Measurements from ENCODE around the gene GRK5.

GRK5 gene

GRCh38 chr10:119444866-119445265 lies 237.5 kb downstream of the GRK5 start:
- H3K4me3 ChIP-seq (ENCODE audit: low read length), result no peak overlapping the region
- no peak for TF ChIP-seq CTCF (conservative IDR thresholded peaks at IDR 0.05; ENCODE audit: low read length)

GRCh38 chr10:119445311-119445934 lies 238.1 kb downstream of the GRK5 start:
- H3K4me3 ChIP-seq (ENCODE audit: low read length), result no peak overlapping the region
- peak; percentile 72 for DNase-seq (ENCODE audit: low read depth)
- TF ChIP-seq CTCF (conservative IDR thresholded peaks at IDR 0.05; ENCODE audit: low read length), result peak; percentile 90

More at GRCh38 chr10:119444866-119445265, 237.5 kb downstream of the GRK5 start:
- DNase-seq (ENCODE audit: low read depth), result no peak

- H3K4me3 ChIP-seq (ENCODE audit: low read length), result no peak overlapping the region
- DNase-seq (ENCODE audit: low read depth), result no peak
- TF ChIP-seq CTCF (conservative IDR thresholded peaks at IDR 0.05; ENCODE audit: low read length), result no peak
Measured at GRCh38 chr10:119445935-119446317, 238.6 kb downstream of the GRK5 start.

- TF ChIP-seq CTCF (conservative IDR thresholded peaks at IDR 0.05; ENCODE audit: low read length), result no peak
- no peak overlapping the region for H3K4me3 ChIP-seq (ENCODE audit: low read length)
- DNase-seq (ENCODE audit: low read depth), result no peak
Measured at GRCh38 chr10:119446441-119447277, 239.3 kb downstream of the GRK5 start.

- TF ChIP-seq CTCF (conservative IDR thresholded peaks at IDR 0.05; ENCODE audit: low read length), result no peak
- no peak for DNase-seq (ENCODE audit: low read depth)
- no peak overlapping the region for H3K4me3 ChIP-seq (ENCODE audit: low read length)
Measured at GRCh38 chr10:119447421-119447820, 240.1 kb downstream of the GRK5 start.

GRCh38 chr10:119447823-119448546 lies 240.6 kb downstream of the GRK5 start:
- TF ChIP-seq CTCF (conservative IDR thresholded peaks at IDR 0.05; ENCODE audit: low read length), result no peak
- no peak overlapping the region for H3K4me3 ChIP-seq (ENCODE audit: low read length)
- DNase-seq (ENCODE audit: low read depth), result no peak

Data from AG10803 (cell line).